Measurements from ENCODE around the gene PRRG2. TPM values are rescaled to one million over a fixed set of nuclear protein-coding genes. Genes with fewer than 3 reads are reported as not detected.

Gene PRRG2
- total RNA-seq, 2 experiments from 2014 or later, result 1.1 to 1.4 TPM

DNA sequence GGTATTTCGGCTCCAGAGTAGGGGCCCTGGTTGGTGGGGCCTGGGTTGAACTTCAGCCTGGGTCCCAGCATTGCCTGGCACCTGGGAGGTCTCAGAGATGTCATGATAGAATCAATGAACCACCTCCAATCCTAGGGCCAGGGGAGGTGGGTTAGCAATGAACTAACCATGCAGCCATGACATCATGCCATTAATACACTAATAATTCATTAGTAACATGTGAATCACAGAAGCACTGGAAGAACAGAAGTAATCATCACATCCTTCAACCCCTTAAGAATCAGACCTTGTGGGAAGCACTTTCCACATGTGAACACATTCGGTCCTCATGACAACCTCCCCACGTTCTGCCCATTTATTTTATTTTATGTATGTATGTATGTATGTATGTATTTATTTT lies 7.7 kb upstream of the PRRG2 start:
- ChIA-PET CTCF (interaction anchor here (0.7 to 1.9 kb wide), 2 partner anchors 27 to 36 kb away, joined by 3 to 6 read pairs; no protein-coding TSS in a partner anchor), POLR2A (interaction anchor here (0.6 to 0.7 kb wide), 2 partner anchors 48 to 1252 kb away, joined by 4 to 9 read pairs; no protein-coding TSS in a partner anchor)

- ChIA-PET CTCF (interaction anchor here (0.6 to 1.9 kb wide), 5 partner anchors 22 to 241 kb away, joined by 3 to 6 read pairs (median 4); no protein-coding TSS in a partner anchor), POLR2A (interaction anchor here (0.6 to 0.7 kb wide), 2 partner anchors 47 to 1253 kb away, joined by 4 to 9 read pairs; no protein-coding TSS in a partner anchor)
Measured at GRCh38 chr19:49574206-49574755, 6.8 kb upstream of the PRRG2 start.

DNA sequence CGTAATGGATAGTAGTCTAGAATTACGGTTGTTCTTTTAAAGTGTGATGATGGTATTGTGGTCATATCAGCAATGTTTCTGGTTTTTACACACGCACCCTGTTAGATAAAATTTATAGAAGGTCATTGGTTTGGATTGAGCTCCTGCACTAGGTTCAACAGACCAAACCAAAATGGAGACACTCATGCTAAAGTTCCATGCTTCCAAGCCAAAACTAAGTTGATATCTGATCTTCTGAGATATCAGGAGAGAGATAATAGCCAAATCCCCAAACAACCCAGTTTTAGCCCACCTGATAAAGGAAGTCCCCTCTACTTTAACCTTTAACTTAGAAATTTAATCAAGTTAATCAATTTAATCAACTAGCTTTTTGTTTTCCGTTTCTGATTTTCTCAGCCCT lies 1.9 kb upstream of the PRRG2 start:
- ChIA-PET POLR2A (interaction anchor here (1.4 to 2.2 kb wide), 3 partner anchors 9 to 86 kb away, joined by 3 to 10 read pairs (median 7); partner anchors contain the start of genes BCL2L12 and IRF3), CTCF (interaction anchor here (0.6 to 2.6 kb wide), 6 partner anchors 9 to 76 kb away, joined by 3 to 25 read pairs (median 8); no protein-coding TSS in a partner anchor)

DNA sequence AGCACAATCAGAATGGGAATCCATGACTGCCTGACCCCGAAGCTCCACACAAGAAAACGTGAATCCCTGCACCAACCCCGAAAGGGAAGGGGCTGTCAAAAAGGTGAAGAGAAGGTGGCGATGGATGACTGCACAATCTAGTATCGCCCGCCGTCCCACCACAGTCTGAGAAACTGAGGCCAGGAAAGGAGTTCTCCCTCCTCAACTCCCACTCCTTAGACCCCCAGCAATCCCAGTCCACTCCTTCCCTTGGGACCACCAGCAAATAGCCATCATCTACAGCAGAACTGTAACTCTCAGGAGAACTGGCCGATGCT lies 1.2 kb upstream of the PRRG2 start:
- ChIA-PET POLR2A (interaction anchor here (0.9 to 2.2 kb wide), 6 partner anchors 10 to 87 kb away, joined by 3 to 10 read pairs (median 3); partner anchors contain the start of genes BCL2L12 and IRF3), CTCF (interaction anchor here (1.0 to 2.6 kb wide), 6 partner anchors 10 to 77 kb away, joined by 3 to 25 read pairs (median 8); partner anchors contain the start of gene RCN3)

DNA sequence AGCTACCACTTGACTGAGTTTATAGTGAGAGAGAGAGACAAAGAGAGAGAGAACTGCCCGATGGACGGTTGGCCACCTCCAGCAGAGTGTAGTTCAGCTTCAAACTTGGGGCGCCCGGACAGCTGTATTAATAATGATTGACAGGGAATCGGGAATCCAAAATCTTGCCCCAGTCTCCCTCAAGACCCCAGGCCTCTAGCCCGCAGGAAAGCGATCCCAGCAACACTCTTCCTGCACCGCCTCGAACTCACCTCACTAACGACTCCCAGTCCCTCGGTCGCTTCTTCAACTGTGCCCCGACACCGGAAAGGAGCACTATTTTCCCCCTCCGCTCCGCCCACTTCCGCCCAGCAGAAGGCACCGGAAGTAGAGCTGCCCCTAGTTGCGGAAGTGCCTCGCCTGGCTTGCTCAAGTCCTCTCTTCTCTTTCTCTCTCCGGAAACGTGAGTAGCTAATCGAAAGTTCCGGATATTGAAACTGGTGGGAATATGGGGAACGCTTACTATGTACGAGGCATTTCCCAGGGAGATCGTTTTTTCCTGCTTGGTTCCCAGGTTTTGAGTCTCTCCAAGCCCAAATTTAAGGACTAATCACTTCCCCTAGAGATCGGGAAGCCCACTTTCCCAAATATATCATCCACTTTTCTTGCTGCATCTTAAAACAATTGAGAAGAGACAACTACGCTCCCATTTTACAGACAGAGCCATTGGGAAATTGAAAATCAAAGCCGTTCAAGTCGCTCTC lies 681 bp upstream of the PRRG2 start, which contains the start of gene NOSIP:
Gene NOSIP (minus strand): TSS at position 293 of the 743 bp plus-strand sequence. CDS start 19,865 bp downstream, outside the sequence.
- ChIA-PET CTCF (interaction anchor here (0.6 to 2.6 kb wide), 7 partner anchors 9 to 87 kb away, joined by 3 to 25 read pairs (median 8); partner anchors contain the start of gene RCN3), POLR2A (interaction anchor here (0.6 to 2.2 kb wide), 11 partner anchors 10 to 95 kb away, joined by 3 to 10 read pairs (median 3); partner anchors contain the start of genes BCL2L12, IRF3, RCN3 and RRAS)

DNA sequence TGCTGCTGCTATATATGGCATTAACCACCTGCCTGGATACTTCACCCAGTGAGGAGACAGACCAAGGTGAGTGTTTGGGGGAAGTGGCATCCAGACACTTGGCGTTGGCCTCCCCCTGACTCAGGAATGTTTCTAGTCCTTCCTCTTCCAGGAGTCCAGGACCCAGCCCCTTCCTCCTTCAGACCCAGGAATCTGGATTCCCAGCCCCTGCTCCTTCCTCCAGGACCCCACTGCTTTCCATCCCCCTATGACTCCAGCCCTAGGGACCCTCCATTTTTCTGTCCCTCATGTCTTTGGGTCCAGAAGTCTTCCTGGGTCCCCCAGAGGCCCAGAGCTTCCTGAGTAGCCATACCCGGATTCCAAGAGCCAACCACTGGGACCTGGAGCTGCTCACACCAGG lies 2.1 kb downstream of the PRRG2 start:
- ChIA-PET POLR2A (no interaction called here), CTCF (interaction anchor here (1.5 kb wide), 1 partner anchor 13 kb away, joined by 3 read pairs; no protein-coding TSS in a partner anchor)

GRCh38 chr19:49585023-49585422 lies 3.9 kb downstream of the PRRG2 start:
- POLR2A ChIA-PET, result no interaction called here
- CTCF ChIA-PET, result interaction anchor here (0.7 to 1.2 kb wide), 2 partner anchors 19 to 87 kb away, joined by 3 read pairs; no protein-coding TSS in a partner anchor

GRCh38 chr19:49587227-49587626 lies 6.1 kb downstream of the PRRG2 start:
- CTCF ChIA-PET, result interaction anchor here (0.6 kb wide), 1 partner anchor 193 kb away, joined by 3 read pairs; no protein-coding TSS in a partner anchor
- POLR2A ChIA-PET, result interaction anchor here (0.7 kb wide), 2 partner anchors 27 to 61 kb away, joined by 3 to 5 read pairs; no protein-coding TSS in a partner anchor

DNA sequence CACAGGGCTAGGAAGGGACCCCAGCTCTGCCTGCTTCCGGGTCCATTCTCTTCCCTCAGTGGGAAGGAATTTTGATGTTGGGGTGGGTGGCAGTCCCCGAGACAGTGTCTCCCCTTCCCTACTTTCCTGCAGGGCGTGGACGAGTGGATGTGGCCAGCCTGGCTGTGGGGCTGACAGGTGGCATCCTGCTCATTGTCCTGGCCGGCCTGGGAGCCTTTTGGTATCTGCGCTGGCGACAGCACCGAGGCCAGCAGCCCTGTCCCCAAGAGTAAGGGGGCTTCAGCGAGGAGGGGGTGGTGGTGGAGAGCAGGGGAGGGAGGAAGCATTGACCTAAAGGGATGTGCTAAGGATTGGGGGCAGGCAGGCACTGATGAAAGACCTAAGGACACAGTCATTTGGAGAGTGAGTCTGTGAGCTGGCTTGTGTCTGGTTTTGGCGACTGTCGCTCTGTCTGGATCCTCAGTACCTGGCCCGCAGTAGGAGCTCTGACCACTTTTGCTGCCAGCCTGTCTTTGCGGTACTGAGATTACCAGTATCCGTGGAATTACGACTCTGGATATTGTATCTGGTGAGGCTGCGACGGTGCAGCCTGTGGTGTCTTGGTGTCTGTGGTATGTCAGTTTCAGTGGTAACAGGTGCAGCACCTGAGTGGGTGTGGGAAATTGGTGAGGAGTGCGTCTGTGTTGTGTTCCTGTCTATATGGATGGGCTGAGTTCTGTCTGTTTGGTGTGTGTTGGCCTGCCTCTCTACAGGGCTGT lies 7.4 kb downstream of the PRRG2 start:
- POLR2A ChIA-PET, result interaction anchor here (0.7 kb wide), 1 partner anchor 10 kb away, joined by 9 read pairs; no protein-coding TSS in a partner anchor
- CTCF ChIA-PET, result interaction anchor here (0.7 to 1.3 kb wide), 3 partner anchors 8 to 59 kb away, joined by 3 to 5 read pairs (median 5); partner anchors contain the start of genes NOSIP and PRRG2

GRCh38 chr19:49589502-49589905 lies 8.4 kb downstream of the PRRG2 start:
- POLR2A ChIA-PET, result interaction anchor here (0.7 to 1.5 kb wide), 4 partner anchors 9 to 134 kb away, joined by 4 to 10 read pairs (median 8); partner anchors contain the start of genes NOSIP, PRRG2 and RRAS
- CTCF ChIA-PET, result interaction anchor here (0.7 to 1.5 kb wide), 5 partner anchors 9 to 491 kb away, joined by 3 to 8 read pairs (median 5); partner anchors contain the start of genes NOSIP, PRRG2 and RRAS

DNA sequence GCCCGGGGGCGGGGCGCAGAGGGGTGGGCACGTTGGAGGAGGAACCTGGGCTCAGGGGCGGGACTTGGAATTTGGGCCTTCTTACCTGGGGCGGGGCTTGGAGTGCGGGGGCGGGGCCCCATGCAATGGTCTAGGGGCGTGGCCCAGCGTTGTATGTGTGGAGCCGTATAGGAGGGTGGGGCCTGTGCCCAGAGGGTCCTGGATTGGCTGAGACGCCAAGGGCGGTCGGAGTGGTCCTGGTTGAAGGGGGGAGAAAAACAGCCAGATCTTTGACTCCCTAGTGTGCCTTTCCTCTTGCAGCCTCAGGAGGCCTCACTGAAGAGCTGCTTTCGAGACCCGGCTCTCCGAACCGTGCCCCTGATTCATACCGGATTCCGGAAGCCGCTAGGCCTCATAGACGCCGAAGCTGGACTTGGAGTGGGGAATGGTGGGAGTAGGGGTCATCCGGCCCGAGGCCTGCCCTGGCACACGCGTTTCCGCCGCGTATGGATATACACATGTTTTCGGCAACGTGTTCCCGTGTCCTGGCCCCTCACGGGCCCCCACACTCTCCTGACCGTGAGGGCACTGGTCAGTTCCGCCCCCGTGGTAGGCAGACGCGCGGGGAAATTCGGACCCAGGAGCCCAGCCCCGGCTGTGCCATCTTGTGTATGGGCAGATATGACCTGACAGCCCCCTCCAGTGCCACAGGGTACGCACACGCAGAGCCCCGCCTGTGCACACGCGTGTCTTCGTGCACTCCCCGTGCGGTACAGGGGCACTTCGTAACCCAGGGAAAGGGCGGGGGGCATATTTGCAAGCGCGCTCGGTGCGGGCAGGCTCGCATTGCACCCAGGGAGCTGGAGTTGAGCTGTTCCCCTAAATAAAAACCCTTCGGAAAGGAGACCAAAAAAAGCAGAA lies 9.2 kb downstream of the PRRG2 start:
- POLR2A ChIA-PET, result interaction anchor here (0.7 to 1.5 kb wide), 4 partner anchors 10 to 94 kb away, joined by 4 to 10 read pairs (median 8); partner anchors contain the start of genes NOSIP, PRRG2, RPS11 and RRAS
- CTCF ChIA-PET, result interaction anchor here (1.5 kb wide), 1 partner anchor 50 kb away, joined by 8 read pairs; the partner anchor contains the start of gene RRAS

GRCh38 chr19:49590971-49591730 lies 10.0 kb downstream of the PRRG2 start, which contains the start of gene PRR12:
Gene PRR12 (plus strand): TSS chr19:49591182. CDS start chr19:49591655, 473 bp downstream.
- ChIA-PET POLR2A (interaction anchor here (0.7 to 1.5 kb wide), 8 partner anchors 10 to 99 kb away, joined by 3 to 8 read pairs (median 4); partner anchors contain the start of genes NOSIP, PRMT1, RPS11 and RRAS), CTCF (interaction anchor here (1.5 kb wide), 1 partner anchor 50 kb away, joined by 8 read pairs; the partner anchor contains the start of gene RRAS)

DNA sequence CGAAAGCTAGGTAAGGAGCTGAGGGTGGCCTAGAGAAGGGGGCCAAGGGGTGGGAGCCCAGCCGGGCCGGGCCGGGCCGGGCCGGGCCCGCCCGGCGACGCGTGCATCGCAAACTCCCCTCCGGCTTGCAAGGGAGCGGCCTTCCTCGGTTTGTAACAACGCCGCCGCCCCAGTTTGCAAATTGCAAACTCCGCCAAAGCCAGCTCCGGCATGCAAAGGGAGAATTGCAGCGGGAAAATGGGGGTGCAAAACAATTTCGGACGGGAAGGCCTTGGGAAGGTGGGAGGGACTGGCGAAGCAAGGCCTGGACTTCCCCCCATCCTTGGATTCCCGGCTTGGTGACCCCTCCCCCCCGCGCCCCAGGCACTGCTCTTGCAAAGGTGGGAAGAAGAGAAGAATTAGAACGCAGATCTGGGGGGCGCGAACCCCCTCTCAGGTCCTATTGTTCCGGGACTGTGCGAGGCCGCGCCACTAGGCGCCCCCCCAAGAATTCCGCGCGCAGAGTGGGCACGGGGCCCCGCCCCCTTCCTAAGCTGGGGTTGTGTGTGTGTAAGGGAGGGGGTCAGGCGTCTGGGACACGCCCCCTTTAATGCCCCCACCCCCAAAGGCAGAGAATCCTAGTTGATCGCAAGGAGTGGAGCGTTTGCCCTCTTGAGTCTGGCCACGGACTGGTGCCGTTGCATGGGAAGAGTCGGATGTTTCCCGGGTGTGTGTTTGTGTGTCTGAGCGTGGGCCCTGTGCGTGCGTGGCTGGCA lies 10.8 kb downstream of the PRRG2 start:
- POLR2A ChIA-PET, result interaction anchor here (0.7 to 1.5 kb wide), 6 partner anchors 11 to 141 kb away, joined by 3 to 5 read pairs (median 3); partner anchors contain the start of genes NOSIP, PRMT1 and RRAS
- CTCF ChIA-PET, result no interaction called here

GRCh38 chr19:49592486-49593232 lies 11.5 kb downstream of the PRRG2 start:
- ChIA-PET POLR2A (interaction anchor here (1.1 to 2.0 kb wide), 4 partner anchors 9 to 100 kb away, joined by 3 to 6 read pairs (median 4); partner anchors contain the start of gene RRAS), CTCF (interaction anchor here (0.6 to 1.0 kb wide), 4 partner anchors 16 to 72 kb away, joined by 3 to 6 read pairs (median 4); no protein-coding TSS in a partner anchor)

All from activated CD8-positive, alpha-beta memory T cell treated with anti-CD3 and anti-CD28 coated beads for 36 hours (primary cell).